ENCODE data around the gene IRGQ.
"Not testable (repeated sequence)": the region's sequence is repeated elsewhere in the genome, so short reads cannot be mapped to it uniquely, and the experiment has no call there.

Gene IRGQ

GRCh38 chr19:43569657-43570056 is 26.3 kb downstream of the IRGQ start:
- DNase-seq: no peak

GRCh38 chr19:43564800-43565199 is 31.1 kb downstream of the IRGQ start:
- DNase-seq: no peak

- no peak for DNase-seq
Observed at GRCh38 chr19:43563816-43564457, 32.0 kb downstream of the IRGQ start.

GRCh38 chr19:43562698-43563241 is 33.2 kb downstream of the IRGQ start:
- DNase-seq: peak; percentile 67

GRCh38 chr19:43562226-43562697 is 33.7 kb downstream of the IRGQ start:
- DNase-seq: no peak

GRCh38 chr19:43561139-43561970 is 34.6 kb downstream of the IRGQ start:
- DNase-seq: no peak

GRCh38 chr19:43560687-43561086 is 35.2 kb downstream of the IRGQ start:
- no peak for DNase-seq

GRCh38 chr19:43555185-43555770 is 40.7 kb downstream of the IRGQ start:
- DNase-seq: peak; percentile 84

- no peak for DNase-seq
Observed at GRCh38 chr19:43554317-43554895, 41.5 kb downstream of the IRGQ start.

GRCh38 chr19:43553656-43554055 is 42.3 kb downstream of the IRGQ start:
- DNase-seq: no peak

- DNase-seq: no peak
Observed at GRCh38 chr19:43552616-43553015, 43.3 kb downstream of the IRGQ start.

- no peak for DNase-seq
Observed at GRCh38 chr19:43552198-43552450, 43.8 kb downstream of the IRGQ start.

- DNase-seq: no peak
Observed at GRCh38 chr19:43551399-43552197, 44.3 kb downstream of the IRGQ start.

- DNase-seq: no peak
Observed at GRCh38 chr19:43548706-43549105, 47.2 kb downstream of the IRGQ start.

GRCh38 chr19:43547926-43548325 is 48.0 kb downstream of the IRGQ start:
- not testable (repeated sequence) for DNase-seq

GRCh38 chr19:43546581-43546980 is 49.4 kb downstream of the IRGQ start:
- DNase-seq: no peak

GRCh38 chr19:43545981-43546380 is 50.0 kb downstream of the IRGQ start:
- DNase-seq: no peak

GRCh38 chr19:43545276-43545675 is 50.7 kb downstream of the IRGQ start:
- no peak for DNase-seq

GRCh38 chr19:43544077-43544476 is 51.9 kb downstream of the IRGQ start:
- no peak for DNase-seq

- DNase-seq: no peak
Observed at GRCh38 chr19:43541920-43542650, 53.8 kb downstream of the IRGQ start.

GRCh38 chr19:43540381-43540780 is 55.6 kb downstream of the IRGQ start:
- DNase-seq: no peak

- DNase-seq: no peak
Observed at GRCh38 chr19:43538922-43539321, 57.0 kb downstream of the IRGQ start.

Data from activated CD4-positive, alpha-beta T cell treated with anti-CD3 and anti-CD28 coated beads, Interleukin-2, amount 50 U/mL, for 1 hour (primary cell).